Colonic mucosa (tissue), 4 donors: Measurements from ENCODE around the gene FGD5. TPM values are rescaled to one million over a fixed set of nuclear protein-coding genes. Genes with fewer than 3 reads are reported as not detected.
A peak's percentile ranks its signal among the peaks of the same experiment; 100 is the strongest.

Experiments used
- DNase-seq: peaks from one replicate; pipeline ENCODE4 v3.0.0-alpha.2; 2020
- H3K27ac ChIP-seq: fragments of 200-600 bp; one replicate; pipeline ENCODE4 v1.8.0; 2021
- H3K27me3 ChIP-seq: fragments of 200-600 bp; one replicate; pipeline ENCODE4 v1.8.0; 2021
- H3K36me3 ChIP-seq: fragments of 200-600 bp; one replicate; pipeline ENCODE4 v1.8.0; 2021
- H3K4me1 ChIP-seq: fragments of 200-600 bp; one replicate; pipeline ENCODE4 v1.8.0; 2021; ENCODE audit warnings: mild to moderate bottlenecking
- H3K4me3 ChIP-seq: fragments of 200-600 bp; one replicate; pipeline ENCODE4 v1.8.0; 2021
- H3K9ac ChIP-seq, 2 donors: one replicate each; pipeline ENCODE4 v1.7.0; 2013; ENCODE audit warnings: control low read depth in 2 of 2, low read depth in 2 of 2, low read length in 2 of 2
- H3K9me3 ChIP-seq: fragments of 200-600 bp; one replicate; pipeline ENCODE4 v1.8.0; 2021
- intact Hi-C: fragments of 100-400 bp; cut with DNase I; formaldehyde crosslinking; loops from one replicate; pipeline ENCODE4 v1.14.1; 2022
- total RNA-seq, 2 donors: library from RNA; stranded (reverse); fragmentation: NEBNext Ultra II Directional in 1 of 2; extraction: Animal tissue kit (Norgen Biotek cat#: 25700) in 1 of 2; gene quantifications; one replicate each; pipeline ENCODE4 v1.2.1, GENCODE V29; 2021
- TF ChIP-seq, protein P1 (sequence below): fragments of 200-600 bp; IDR thresholded peaks from one replicate; pipeline ENCODE4 v1.8.0; 2022; ENCODE audit warnings: antibody characterized with exemption, mild to moderate bottlenecking
- donor health status: healthy.
- donor health status: DM: no; HTN: no; CAD: no.
- donor health status: DM: no; HTN: no; CAD: no.

Gene FGD5
- total RNA-seq, 2 donors from 2014 or later = 4.4 to 8.7 TPM

DNA sequence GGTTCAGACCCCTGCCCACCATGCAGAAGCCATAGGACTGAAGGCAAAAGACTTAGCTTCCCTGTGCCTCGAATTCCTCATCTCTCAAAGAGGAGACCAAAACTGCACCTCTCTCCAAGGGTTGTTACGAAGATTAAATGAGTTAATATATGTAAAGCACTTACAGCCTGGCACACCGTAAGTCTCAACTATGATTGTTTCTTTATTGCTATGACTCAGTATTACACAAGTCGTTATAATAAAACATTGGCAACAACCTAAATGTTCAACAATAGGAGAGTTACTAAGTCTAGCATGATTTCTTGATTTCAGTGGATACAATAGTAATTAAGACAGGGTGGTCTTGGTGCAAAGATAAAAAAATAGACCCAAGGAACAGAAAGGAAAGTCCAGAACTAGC lies 19.6 kb upstream of the FGD5 start:
- no peak overlapping the region for H3K27ac ChIP-seq
- H3K9me3 ChIP-seq = no peaks in the 10 kb centered on the region
- no peak for DNase-seq
- no peaks in the 10 kb centered on the region for H3K27me3 ChIP-seq
- H3K36me3 ChIP-seq = no peaks in the 10 kb centered on the region
- TF ChIP-seq, protein P1, sequence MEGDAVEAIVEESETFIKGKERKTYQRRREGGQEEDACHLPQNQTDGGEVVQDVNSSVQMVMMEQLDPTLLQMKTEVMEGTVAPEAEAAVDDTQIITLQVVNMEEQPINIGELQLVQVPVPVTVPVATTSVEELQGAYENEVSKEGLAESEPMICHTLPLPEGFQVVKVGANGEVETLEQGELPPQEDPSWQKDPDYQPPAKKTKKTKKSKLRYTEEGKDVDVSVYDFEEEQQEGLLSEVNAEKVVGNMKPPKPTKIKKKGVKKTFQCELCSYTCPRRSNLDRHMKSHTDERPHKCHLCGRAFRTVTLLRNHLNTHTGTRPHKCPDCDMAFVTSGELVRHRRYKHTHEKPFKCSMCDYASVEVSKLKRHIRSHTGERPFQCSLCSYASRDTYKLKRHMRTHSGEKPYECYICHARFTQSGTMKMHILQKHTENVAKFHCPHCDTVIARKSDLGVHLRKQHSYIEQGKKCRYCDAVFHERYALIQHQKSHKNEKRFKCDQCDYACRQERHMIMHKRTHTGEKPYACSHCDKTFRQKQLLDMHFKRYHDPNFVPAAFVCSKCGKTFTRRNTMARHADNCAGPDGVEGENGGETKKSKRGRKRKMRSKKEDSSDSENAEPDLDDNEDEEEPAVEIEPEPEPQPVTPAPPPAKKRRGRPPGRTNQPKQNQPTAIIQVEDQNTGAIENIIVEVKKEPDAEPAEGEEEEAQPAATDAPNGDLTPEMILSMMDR = no peak
- H3K4me3 ChIP-seq = no peak overlapping the region
- intact Hi-C loops = no loop called here
- H3K4me1 ChIP-seq = no peaks in the 10 kb centered on the region
- H3K9ac ChIP-seq = no peak overlapping the region

DNA sequence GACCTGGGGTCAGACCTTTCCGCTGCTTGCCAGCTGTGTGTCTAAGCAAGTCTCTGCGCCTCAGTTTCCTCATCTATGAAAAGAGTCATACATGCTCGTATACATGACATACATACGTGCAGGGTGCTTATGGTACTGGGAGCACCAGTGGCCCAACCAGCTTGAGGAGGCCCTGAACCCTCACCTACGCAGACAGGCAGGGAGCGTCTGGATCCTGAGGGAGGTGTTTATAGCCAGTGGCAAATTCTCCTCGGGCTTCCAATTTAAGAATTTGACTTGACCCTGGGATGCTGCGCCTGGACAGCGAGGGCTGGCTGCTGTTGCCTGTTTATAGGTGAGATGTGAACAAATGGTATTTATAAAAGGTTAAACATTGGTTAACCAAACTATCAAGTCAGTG lies 17.7 kb upstream of the FGD5 start:
- H3K4me3 ChIP-seq = no peak overlapping the region
- no peaks in the 10 kb centered on the region for H3K27me3 ChIP-seq
- TF ChIP-seq, protein P1 = no peak
- no peaks in the 10 kb centered on the region for H3K36me3 ChIP-seq
- no peaks in the 10 kb centered on the region for H3K9me3 ChIP-seq
- H3K9ac ChIP-seq = no peak overlapping the region
- DNase-seq = no peak
- no peaks in the 10 kb centered on the region for H3K4me1 ChIP-seq
- no peak overlapping the region for H3K27ac ChIP-seq
- intact Hi-C loops = no loop called here

DNA sequence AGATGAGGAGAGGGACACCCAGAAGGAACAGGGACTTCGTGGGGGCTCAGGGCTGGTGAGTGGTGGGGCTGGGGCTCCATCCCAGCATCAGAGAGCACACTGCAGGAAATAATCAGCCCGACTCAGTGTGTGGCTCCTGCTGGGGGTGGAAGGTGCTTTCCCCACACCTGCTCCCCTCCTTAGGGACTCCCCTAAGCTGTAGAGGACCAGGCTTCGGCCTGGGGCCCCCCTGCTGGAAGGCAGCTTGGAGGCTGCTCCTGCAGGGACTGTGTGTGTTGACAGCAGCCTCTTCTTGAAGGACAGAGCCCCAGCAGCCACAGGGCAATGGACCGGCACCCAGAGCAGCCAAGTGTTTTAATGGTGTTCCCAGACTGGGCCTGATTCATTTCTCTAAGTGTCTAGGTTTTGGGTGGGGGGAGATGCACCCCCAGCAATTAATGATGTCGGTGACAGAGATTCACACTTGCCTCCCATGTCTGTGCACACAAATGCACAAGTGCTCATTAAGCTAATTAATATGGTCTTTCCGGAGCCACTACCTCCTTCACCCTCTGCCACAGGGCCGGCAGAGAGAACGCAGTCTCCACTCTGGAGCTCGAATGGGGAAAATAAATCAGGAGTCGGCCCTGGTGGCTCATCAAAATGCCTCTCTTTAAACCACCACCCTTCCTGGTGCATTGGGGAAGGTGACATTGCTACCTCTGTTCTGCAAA lies 16.9 kb upstream of the FGD5 start:
- Histone ChIP-seq H3K27ac (no peak overlapping the region), H3K9me3 (no peaks in the 10 kb centered on the region), H3K4me1 (no peaks in the 10 kb centered on the region), H3K27me3 (no peaks in the 10 kb centered on the region), H3K4me3 (no peak overlapping the region), H3K9ac (no peak overlapping the region), H3K36me3 (no peaks in the 10 kb centered on the region)
- TF ChIP-seq, protein P1 = no peak
- no peak for DNase-seq
- intact Hi-C loops = no loop called here

DNA sequence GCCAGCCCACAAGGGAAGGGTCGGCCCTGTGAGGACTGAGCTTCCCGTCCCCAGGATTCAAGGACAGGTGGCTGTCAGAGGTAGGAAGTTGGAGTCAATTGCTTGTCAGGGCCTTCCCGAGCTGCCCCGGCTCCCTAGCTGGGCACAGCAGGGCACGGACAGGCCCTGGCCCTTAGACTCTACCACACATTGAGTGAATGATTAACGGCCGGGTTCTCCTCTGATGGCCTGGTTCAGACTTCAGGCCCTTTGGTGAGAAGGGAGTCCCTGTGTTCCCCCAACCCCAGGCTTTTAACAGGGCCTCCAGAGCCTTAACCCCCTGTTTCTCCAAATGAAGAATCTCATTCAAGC lies 16.4 kb upstream of the FGD5 start:
- H3K27me3 ChIP-seq = no peaks in the 10 kb centered on the region
- no peak overlapping the region for H3K4me3 ChIP-seq
- no peaks in the 10 kb centered on the region for H3K36me3 ChIP-seq
- intact Hi-C loops = no loop called here
- no peak for DNase-seq
- H3K4me1 ChIP-seq = no peaks in the 10 kb centered on the region
- no peaks in the 10 kb centered on the region for H3K9me3 ChIP-seq
- TF ChIP-seq, protein P1 = no peak
- H3K27ac ChIP-seq = no peak overlapping the region
- H3K9ac ChIP-seq = no peak overlapping the region

DNA sequence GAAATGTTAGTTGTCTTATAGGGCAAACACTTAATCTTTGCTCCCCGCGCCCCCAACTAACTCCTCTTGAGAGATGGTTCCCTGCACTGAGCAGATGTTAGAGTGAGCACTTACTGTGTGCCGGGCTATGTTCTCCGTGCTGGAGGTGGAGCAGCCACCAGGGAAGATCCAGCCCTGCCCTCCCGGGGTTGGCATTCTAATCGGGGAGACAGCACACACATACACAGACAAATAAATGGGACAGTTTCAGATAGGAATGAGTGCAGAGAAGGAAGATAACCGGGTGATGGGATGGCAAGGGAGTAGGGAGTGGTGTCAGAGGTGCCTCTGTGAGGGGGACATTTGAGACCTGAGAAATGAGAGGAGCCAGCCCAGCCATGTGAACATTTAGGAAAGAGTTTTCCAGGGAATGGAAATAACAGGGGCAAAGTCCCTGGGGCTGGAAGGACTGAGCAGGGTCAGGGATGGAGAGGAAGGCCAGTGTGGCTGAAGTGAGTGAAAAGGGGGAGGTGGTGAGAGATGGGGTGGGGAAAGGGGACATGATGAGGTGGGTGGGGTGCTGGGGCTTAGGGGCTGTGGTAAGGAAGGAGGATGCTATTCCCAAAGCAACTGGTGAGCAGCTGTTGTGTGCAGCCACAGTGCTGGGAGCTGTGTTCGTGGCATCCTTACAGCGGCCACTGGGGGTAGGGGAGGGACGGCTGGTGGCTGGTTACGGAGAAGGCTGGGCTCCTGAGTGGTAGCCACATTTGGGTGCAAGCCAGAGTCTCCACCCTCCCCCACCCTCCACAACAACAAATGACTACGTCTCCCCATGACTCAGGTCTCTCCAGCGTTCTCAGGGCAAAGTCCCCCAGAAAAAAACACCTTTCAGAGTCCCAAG lies 15.4 kb upstream of the FGD5 start:
- no peak overlapping the region for H3K27ac ChIP-seq
- no peaks in the 10 kb centered on the region for H3K36me3 ChIP-seq
- H3K4me3 ChIP-seq = no peak overlapping the region
- TF ChIP-seq, protein P1 = no peak
- H3K9me3 ChIP-seq = no peaks in the 10 kb centered on the region
- no peaks in the 10 kb centered on the region for H3K27me3 ChIP-seq
- H3K4me1 ChIP-seq = no peaks in the 10 kb centered on the region
- no peak overlapping the region for H3K9ac ChIP-seq
- DNase-seq = peak; percentile 78
- intact Hi-C loops = no loop called here
